Suprapubic skin (tissue), 4 donors: ENCODE data around the gene LARGE1.

Experiments
- CTCF ChIP-seq, 2 donors: fragments of 200-600 bp in 1 of 2; fragments of 450-650 bp in 1 of 2; sonication (generic) in 1 of 2; IDR thresholded peaks; one replicate each; pipeline ENCODE4 v1.5.1; 2016 to 2019; ENCODE audit warnings: antibody characterized with exemption in 2 of 2, mild to moderate bottlenecking in 1 of 2, moderate library complexity in 1 of 2
- EP300 ChIP-seq: sonication (generic); formaldehyde crosslinking; IDR thresholded peaks from one replicate; pipeline ENCODE4 v1.6.1; 2017; ENCODE audit warnings: antibody characterized with exemption
- POLR2A ChIP-seq, 2 donors: fragments of 450-650 bp; IDR thresholded peaks; one replicate each; pipeline ENCODE4 v1.6.1; 2017; ENCODE audit warnings: antibody characterized with exemption in 2 of 2, mild to moderate bottlenecking in 2 of 2, moderate library complexity in 2 of 2
- POLR2AphosphoS5 ChIP-seq, 3 donors: sonication (generic); formaldehyde crosslinking; IDR thresholded peaks; one replicate each; pipeline ENCODE4 v1.6.1; 2017; ENCODE audit warnings: antibody characterized with exemption in 3 of 3

GRCh38 chr22:33330534-33330933, 589.7 kb downstream of the LARGE1 start:
- TF ChIP-seq CTCF (IDR thresholded peaks at IDR 0.05), result no peak
- TF ChIP-seq POLR2A (IDR thresholded peaks at IDR 0.05), result no peak
- no peak for TF ChIP-seq POLR2AphosphoS5 (IDR thresholded peaks at IDR 0.05)
- no peak for TF ChIP-seq EP300
